CD14-positive monocyte (primary cell): ENCODE data around the gene NSMF. TPM values are rescaled to one million over a fixed set of nuclear protein-coding genes. Genes with fewer than 3 reads are reported as not detected.
A peak's percentile ranks its signal among the peaks of the same experiment; 100 is the strongest.

Source experiments
- DNase-seq, 3 donors: peaks; one replicate each; pipeline ENCODE4 v3.0.0-alpha.2; 2011 to 2022
- H2AFZ ChIP-seq: 2 replicates; pipeline ENCODE4 v1.6.0; 2012; ENCODE audit warnings: mild to moderate bottlenecking, low read depth, low read length, inconsistent platforms; ENCODE audit not compliant: insufficient read depth, poor library complexity, severe bottlenecking
- H3K27ac ChIP-seq, 2 donors: 1 replicate in 1 of 2; 2 replicates in 1 of 2; pipeline ENCODE4 v1.5.1; 2012 to 2013; ENCODE audit warnings: low read length in 2 of 2, control low read depth in 1 of 2, inconsistent platforms in 1 of 2, low read depth in 1 of 2, mild to moderate bottlenecking in 1 of 2
- H3K27me3 ChIP-seq, 2 donors: one replicate each; pipeline versions ENCODE4 v1.6.0 to v1.6.1; 2011 to 2013; ENCODE audit warnings: low read length in 2 of 2; ENCODE audit not compliant: control insufficient read depth in 2 of 2, insufficient read depth in 2 of 2
- H3K36me3 ChIP-seq, 2 donors: replicated peaks in 1 of 2; 1 replicate in 1 of 2; 2 replicates in 1 of 2; pipeline versions ENCODE4 v1.5.1 to v1.6.1; 2012 to 2013; ENCODE audit warnings: low read length in 2 of 2, control low read depth in 1 of 2, inconsistent platforms in 1 of 2, mild to moderate bottlenecking in 1 of 2; ENCODE audit not compliant: insufficient read depth in 2 of 2, control insufficient read depth in 1 of 2
- H3K4me1 ChIP-seq, 2 donors: 1 replicate in 1 of 2; 2 replicates in 1 of 2; pipeline versions ENCODE4 v1.5.1 to v1.6.1; 2012 to 2013; ENCODE audit warnings: low read length in 2 of 2, control low read depth in 1 of 2, inconsistent platforms in 1 of 2, mild to moderate bottlenecking in 1 of 2, moderate library complexity in 1 of 2; ENCODE audit not compliant: insufficient read depth in 2 of 2, control insufficient read depth in 1 of 2
- H3K4me2 ChIP-seq: replicated peaks from 2 replicates; pipeline ENCODE3; 2012; ENCODE audit warnings: low read length, moderate library complexity, mild to moderate bottlenecking; ENCODE audit not compliant: poor library complexity, severe bottlenecking; ENCODE audit errors: extremely low read depth
- H3K4me3 ChIP-seq, 3 experiments: fragments of 200-600 bp in 1 of 3; sonication (generic) in 1 of 3; replicated peaks in 1 of 3; 1 replicate in 2 of 3; 2 replicates in 1 of 3; pipeline ENCODE4 v1.5.1; 2011 to 2013; ENCODE audit warnings: low read length in 3 of 3, mild to moderate bottlenecking in 3 of 3, control low read depth in 2 of 3, low read depth in 2 of 3, inconsistent platforms in 1 of 3, moderate library complexity in 1 of 3
- H3K79me2 ChIP-seq: 2 replicates; pipeline ENCODE4 v1.6.0; 2012; ENCODE audit warnings: mild to moderate bottlenecking, control low read depth, inconsistent platforms, low read length, moderate library complexity; ENCODE audit not compliant: insufficient read depth
- H3K9ac ChIP-seq: 2 replicates; pipeline ENCODE4 v1.6.0; 2017; ENCODE audit warnings: low read length, mild to moderate bottlenecking; ENCODE audit not compliant: insufficient read depth, poor library complexity, severe bottlenecking
- H3K9me3 ChIP-seq, 2 donors: replicated peaks in 1 of 2; 1 replicate in 1 of 2; 2 replicates in 1 of 2; pipeline versions ENCODE4 v1.5.1 to v1.6.1; 2012 to 2013; ENCODE audit warnings: low read length in 2 of 2, control low read depth in 1 of 2; ENCODE audit not compliant: control insufficient read depth in 1 of 2, insufficient read depth in 1 of 2
- H4K20me1 ChIP-seq: 2 replicates; pipeline ENCODE4 v1.6.0; 2012; ENCODE audit warnings: mild to moderate bottlenecking, low read length, control low read depth, moderate library complexity; ENCODE audit not compliant: insufficient read depth
- H3K27ac Mint-ChIP-seq, 7 donors: one replicate each; pipeline ENCODE4 v1.8.0; 2020; ENCODE audit warnings: mild to moderate bottlenecking in 7 of 7, mixed read lengths in 7 of 7, moderate library complexity in 6 of 7, inconsistent platforms in 2 of 7
- H3K27me3 Mint-ChIP-seq, 3 donors: one replicate each; pipeline ENCODE4 v1.8.0; 2021 to 2022; ENCODE audit warnings: low read depth in 3 of 3, mild to moderate bottlenecking in 3 of 3, mixed read lengths in 3 of 3, moderate library complexity in 3 of 3, inconsistent platforms in 1 of 3
- H3K36me3 Mint-ChIP-seq, 2 donors: one replicate each; pipeline ENCODE4 v1.8.0; 2020; ENCODE audit warnings: mixed read lengths in 2 of 2, inconsistent platforms in 1 of 2, mild to moderate bottlenecking in 1 of 2
- H3K4me1 Mint-ChIP-seq: one replicate; pipeline ENCODE4 v1.8.0; 2020; ENCODE audit warnings: mild to moderate bottlenecking, mixed read lengths
- H3K4me3 Mint-ChIP-seq, 2 donors: one replicate each; pipeline ENCODE4 v1.8.0; 2020; ENCODE audit warnings: mild to moderate bottlenecking in 2 of 2, mixed read lengths in 2 of 2, moderate library complexity in 1 of 2
- H3K9me3 Mint-ChIP-seq, 7 donors: one replicate each; pipeline ENCODE4 v1.8.0; 2020 to 2022; ENCODE audit warnings: mixed read lengths in 7 of 7, mild to moderate bottlenecking in 6 of 7, moderate library complexity in 6 of 7, inconsistent platforms in 2 of 7
- WGBS: methylation state at CpG from one replicate; pipeline ENCODE4 v1.1.5; 2013; ENCODE audit warnings: missing lambda C conversion rate; ENCODE audit not compliant: insufficient coverage; 5-methylcytosine and 5-hydroxymethylcytosine counted together
- intact Hi-C, 2 donors: fragments of 100-400 bp; cut with micrococcal nuclease; formaldehyde crosslinking; loops; one replicate each; pipeline versions ENCODE4 v1.15.0 to v1.15.1; 2023
- polyA plus RNA-seq, 3 donors: library from polyadenylated mRNA; depleted of rRNA in 1 of 3; unstranded in 2 of 3; stranded (reverse) in 1 of 3; fragments of 300-500 nt in 2 of 3; fragments of >200 nt in 1 of 3; fragmentation: Illumina TruSeq in 2 of 3; gene quantifications; 1 replicate in 2 of 3; 2 replicates in 1 of 3; pipeline ENCODE4 v1.2.3, GENCODE V29; 2012 to 2021
- TF ChIP-seq, protein P1 (sequence below): fragments of 200-600 bp; IDR thresholded peaks from one replicate; pipeline ENCODE4 v1.8.0; 2022; ENCODE audit warnings: antibody characterized with exemption, mild to moderate bottlenecking

Gene NSMF
- polyA plus RNA-seq, 3 donors = 4.6 to 68.4 (median 5.3) TPM

DNA sequence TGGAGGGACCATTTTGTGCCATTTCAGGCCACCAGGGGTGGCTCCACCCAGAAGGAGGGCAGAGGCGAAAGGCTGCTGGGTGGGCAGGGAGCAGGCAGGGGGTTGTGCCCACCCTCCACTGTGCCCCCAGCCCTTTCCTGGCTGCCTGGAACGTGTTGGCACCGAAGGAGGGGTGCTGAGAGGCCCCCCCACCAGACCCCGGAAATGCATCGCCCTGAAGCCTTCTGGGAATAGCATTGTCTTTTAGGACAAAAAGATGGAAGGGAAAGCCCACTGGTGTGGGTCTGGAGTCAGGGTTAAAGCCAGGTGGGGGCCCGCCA lies 30.9 kb downstream of the NSMF start:
- Histone ChIP-seq H3K4me1 (peaks cover 13 to 18% of the 10 kb centered on the region in 2 donors), H4K20me1 (no peaks in the 10 kb centered on the region), H3K9ac (no peak overlapping the region), H3K36me3 (no peaks in the 10 kb centered on the region), H3K4me3 (no peak overlapping the region), H2AFZ (no peak overlapping the region), H3K27ac (no peak overlapping the region), H3K9me3 (no peaks in the 10 kb centered on the region), H3K79me2 (no peaks in the 10 kb centered on the region), H3K27me3 (no peaks in the 10 kb centered on the region), H3K4me2 (no peak overlapping the region)
- peaks cover 11% of the 10 kb centered on the region for H3K4me1 Mint-ChIP-seq
- H3K27ac Mint-ChIP-seq = peak overlapping the region in 1 of 7 donors; percentile 72
- intact Hi-C loops = loop anchor here in 1 of 2 donors (10.0 kb wide), 1 partner anchor 97 kb away; no protein-coding TSS in a partner anchor
- WGBS = 100% methylated on average over 1 of the region's 6 CpGs
- DNase-seq = no peak
- no peak overlapping the region for H3K4me3 Mint-ChIP-seq
- H3K27me3 Mint-ChIP-seq = peaks cover 0 to 7% (median 0%) of the 10 kb centered on the region in 3 donors
- no peaks in the 10 kb centered on the region for H3K9me3 Mint-ChIP-seq
- no peaks in the 10 kb centered on the region for H3K36me3 Mint-ChIP-seq
- TF ChIP-seq, protein P1, sequence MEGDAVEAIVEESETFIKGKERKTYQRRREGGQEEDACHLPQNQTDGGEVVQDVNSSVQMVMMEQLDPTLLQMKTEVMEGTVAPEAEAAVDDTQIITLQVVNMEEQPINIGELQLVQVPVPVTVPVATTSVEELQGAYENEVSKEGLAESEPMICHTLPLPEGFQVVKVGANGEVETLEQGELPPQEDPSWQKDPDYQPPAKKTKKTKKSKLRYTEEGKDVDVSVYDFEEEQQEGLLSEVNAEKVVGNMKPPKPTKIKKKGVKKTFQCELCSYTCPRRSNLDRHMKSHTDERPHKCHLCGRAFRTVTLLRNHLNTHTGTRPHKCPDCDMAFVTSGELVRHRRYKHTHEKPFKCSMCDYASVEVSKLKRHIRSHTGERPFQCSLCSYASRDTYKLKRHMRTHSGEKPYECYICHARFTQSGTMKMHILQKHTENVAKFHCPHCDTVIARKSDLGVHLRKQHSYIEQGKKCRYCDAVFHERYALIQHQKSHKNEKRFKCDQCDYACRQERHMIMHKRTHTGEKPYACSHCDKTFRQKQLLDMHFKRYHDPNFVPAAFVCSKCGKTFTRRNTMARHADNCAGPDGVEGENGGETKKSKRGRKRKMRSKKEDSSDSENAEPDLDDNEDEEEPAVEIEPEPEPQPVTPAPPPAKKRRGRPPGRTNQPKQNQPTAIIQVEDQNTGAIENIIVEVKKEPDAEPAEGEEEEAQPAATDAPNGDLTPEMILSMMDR = no peak

DNA sequence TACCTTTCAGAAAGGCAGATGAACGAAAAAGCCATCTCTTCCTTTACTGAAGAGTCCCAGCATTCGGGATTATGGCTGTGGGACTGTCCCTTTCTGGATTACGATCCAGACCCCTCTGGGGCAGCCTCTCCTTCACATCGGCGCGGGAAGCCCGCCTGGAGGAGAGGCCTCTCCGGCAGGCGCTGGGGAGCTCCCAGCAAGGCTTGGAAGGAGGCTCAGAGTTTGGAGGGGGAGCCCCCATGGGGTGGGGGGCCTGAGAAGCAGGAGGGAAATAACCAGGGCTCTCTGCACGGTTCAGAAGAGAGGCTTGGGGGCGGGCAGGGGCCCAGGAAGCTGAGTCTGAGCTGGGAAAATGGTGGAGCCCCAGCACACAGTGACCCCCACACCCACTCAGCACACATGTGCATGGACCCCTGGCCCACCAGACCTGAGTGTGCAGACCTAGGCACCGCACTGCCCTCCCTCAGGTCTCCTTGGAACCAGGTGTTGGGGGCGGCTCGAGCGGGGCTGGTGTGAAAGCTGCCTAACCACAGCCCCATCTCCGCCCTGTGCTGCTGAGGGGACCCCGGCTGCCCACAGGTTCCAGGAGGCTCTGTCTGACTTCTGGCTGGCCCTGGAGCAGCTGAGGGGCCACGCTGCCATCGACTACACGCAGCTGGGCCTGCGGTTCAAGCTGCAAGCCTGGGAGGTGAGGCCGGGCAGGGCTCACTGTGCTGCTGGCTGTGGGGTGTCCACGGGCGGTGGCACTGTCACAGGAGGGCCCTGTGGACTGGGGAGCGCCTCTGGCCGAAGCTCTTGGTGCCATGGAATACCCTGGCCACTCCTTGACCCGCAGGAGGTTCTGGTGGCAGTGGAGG lies 31.5 kb downstream of the NSMF start:
- TF ChIP-seq, protein P1 = no peak
- Histone ChIP-seq H3K4me2 (no peak overlapping the region), H3K27me3 (no peaks in the 10 kb centered on the region), H3K4me1 (peaks cover 13 to 19% of the 10 kb centered on the region in 2 donors), H3K9ac (no peak overlapping the region), H3K79me2 (no peaks in the 10 kb centered on the region), H2AFZ (no peak overlapping the region), H3K9me3 (no peaks in the 10 kb centered on the region), H4K20me1 (no peaks in the 10 kb centered on the region), H3K4me3 (no peak overlapping the region), H3K36me3 (no peaks in the 10 kb centered on the region), H3K27ac (no peak overlapping the region)
- Mint-ChIP-seq H3K36me3 (no peaks in the 10 kb centered on the region), H3K9me3 (no peaks in the 10 kb centered on the region), H3K4me3 (no peak overlapping the region), H3K27me3 (peaks cover 0 to 7% (median 0%) of the 10 kb centered on the region in 3 donors), H3K4me1 (peaks cover 11% of the 10 kb centered on the region), H3K27ac (no peak overlapping the region)
- no peak for DNase-seq
- intact Hi-C loops = loop anchor here in 1 of 2 donors (10.0 kb wide), 1 partner anchor 97 kb away; no protein-coding TSS in a partner anchor
- 87% methylated on average over 16 of the region's 27 CpGs for WGBS
